Skin epidermis (tissue), 12 donors: ENCODE measurements around the gene LCP2.

Source experiments
- H3K27ac ChIP-seq, 21 experiments: fragments of 200-600 bp; sonication (generic) in 11 of 21; one replicate each; pipeline ENCODE4 v1.5.0; 2020; ENCODE audit warnings: mild to moderate bottlenecking in 3 of 21, inconsistent platforms in 2 of 21, moderate library complexity in 2 of 21
- H3K4me3 ChIP-seq, 7 experiments: fragments of 200-600 bp; sonication (generic) in 2 of 7; one replicate each; pipeline ENCODE4 v1.5.0; 2020; ENCODE audit warnings: inconsistent platforms in 2 of 7, mild to moderate bottlenecking in 2 of 7, moderate library complexity in 1 of 7

LCP2 gene

DNA sequence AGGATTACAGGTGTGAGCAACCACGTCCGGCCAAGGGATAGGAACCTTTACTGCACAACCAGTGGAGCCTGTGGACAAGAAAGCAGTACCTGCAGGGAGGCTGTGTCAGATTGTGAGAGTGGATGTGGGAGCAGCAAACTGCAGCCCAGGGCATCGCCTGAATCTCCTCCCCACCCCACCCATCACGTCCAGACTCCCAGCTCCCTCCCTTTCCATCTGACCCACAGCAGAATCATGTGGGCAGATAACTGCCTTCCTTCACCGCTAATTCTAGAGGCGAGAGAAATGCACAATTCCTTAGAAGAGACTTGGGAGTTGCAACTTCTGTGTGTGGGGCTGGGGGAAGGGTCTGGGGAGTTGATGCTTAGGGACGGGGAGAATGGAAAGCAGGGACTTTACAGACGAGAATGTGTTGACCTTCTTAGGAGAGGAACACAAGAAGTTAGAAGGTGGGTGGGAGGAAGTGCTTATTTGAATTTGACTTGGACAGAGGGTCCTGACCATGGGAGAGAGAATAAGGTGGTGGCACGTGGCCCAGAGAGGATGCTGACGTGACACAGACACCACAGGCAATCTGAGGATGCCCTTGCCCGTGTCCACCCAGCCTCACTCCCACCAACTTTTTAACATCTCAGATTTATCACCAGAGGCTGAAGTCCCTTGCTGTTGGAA is 4.5 kb upstream of the LCP2 start:
- Histone ChIP-seq H3K4me3 (no peak overlapping the region), H3K27ac (peak overlapping the region in 15 of 21 experiments; percentile 2 to 85 (median 63))

DNA sequence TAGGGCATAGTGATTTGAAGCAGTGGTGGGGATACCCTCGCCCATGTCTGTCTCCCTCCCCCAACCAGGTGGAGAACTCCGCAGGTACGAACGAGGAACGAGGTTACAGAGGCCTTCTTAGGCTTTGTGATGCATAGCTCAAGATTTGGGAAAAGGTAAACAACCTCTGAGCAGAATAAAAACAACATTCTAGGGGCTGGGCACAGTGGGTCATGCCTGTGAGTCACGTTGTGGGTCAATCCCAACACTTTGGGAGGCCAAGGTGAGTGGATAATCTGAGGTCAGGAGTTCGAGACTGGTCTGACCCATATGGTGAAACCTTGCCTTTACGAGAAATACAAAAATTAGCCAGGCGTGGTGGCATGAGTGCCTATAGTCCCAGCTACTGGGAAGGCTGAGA is 3.6 kb upstream of the LCP2 start:
- H3K4me3 ChIP-seq = no peak overlapping the region

DNA sequence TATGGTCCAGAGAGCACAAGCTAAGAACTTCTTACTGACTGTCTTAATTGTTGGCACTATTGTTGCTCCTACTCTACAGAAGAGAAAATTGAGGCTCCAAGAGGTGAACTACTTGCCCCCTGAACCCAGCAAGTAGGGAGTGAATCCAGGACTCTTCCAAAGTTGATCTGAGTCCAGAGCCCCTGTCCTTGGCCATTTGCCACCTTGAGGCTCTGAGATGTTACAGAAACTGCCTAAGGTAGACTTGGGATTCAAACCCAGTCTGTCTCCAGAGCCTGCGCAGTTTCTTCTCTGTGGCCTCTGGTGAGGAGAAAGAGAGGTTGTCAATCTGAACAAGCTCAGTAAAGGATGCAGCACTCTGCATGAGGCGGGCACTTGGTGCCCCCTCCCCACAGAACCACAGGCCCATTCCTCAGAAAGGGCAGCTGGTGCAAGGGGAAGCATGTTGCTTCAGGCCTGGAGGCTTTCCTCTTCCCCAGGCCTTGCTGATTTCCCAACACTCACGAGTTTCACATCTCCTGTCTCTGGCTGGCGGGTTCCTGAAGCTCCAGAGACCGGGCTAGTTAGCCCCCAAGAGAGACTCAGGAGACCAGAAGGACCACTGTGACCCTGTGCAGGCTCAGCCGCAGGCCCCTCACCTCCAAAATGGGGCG is 2.9 kb upstream of the LCP2 start:
- H3K4me3 ChIP-seq = no peak overlapping the region
- H3K27ac ChIP-seq = peak overlapping the region in 11 of 21 experiments; percentile 0 to 74 (median 34)

More for the DNA sequence above, 3.6 kb upstream of the LCP2 start:
- H3K27ac ChIP-seq = peak overlapping the region in 11 of 21 experiments; percentile 0 to 74 (median 22)

DNA sequence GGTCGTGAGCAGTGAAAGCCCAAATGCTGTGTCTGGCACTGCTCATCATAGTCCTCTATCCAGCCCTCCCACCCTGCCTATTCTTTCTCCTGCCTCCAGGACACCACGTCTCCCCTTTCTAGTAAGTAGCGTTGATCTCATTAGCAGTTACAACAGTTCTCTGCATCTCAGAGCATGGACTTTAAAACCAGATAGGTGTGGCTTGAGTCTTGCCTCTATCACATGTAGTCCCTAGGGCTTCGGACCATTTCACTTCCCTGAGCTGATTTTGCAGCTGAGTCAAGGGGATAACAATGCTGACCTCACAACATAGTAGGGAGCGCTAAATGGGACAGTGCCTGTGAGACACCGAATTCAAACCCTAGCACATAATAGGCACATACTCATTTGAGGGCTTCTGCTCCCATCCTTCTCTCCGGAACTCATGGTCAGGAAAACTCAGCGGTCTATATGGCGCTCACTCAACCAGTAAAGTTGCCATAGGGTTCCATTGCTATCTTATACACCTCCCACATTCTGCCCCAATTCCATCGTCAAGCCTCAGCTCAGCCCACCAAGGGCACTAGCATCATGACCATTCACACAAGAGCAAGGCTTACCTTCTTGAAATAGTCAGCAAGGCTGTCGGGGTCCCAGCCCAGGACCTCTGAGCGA is 515 bp downstream of the LCP2 start:
- Histone ChIP-seq H3K27ac (peak overlapping the region; percentile 57 to 99 (median 89)), H3K4me3 (peak overlapping the region; percentile 36 to 76 (median 51))

DNA sequence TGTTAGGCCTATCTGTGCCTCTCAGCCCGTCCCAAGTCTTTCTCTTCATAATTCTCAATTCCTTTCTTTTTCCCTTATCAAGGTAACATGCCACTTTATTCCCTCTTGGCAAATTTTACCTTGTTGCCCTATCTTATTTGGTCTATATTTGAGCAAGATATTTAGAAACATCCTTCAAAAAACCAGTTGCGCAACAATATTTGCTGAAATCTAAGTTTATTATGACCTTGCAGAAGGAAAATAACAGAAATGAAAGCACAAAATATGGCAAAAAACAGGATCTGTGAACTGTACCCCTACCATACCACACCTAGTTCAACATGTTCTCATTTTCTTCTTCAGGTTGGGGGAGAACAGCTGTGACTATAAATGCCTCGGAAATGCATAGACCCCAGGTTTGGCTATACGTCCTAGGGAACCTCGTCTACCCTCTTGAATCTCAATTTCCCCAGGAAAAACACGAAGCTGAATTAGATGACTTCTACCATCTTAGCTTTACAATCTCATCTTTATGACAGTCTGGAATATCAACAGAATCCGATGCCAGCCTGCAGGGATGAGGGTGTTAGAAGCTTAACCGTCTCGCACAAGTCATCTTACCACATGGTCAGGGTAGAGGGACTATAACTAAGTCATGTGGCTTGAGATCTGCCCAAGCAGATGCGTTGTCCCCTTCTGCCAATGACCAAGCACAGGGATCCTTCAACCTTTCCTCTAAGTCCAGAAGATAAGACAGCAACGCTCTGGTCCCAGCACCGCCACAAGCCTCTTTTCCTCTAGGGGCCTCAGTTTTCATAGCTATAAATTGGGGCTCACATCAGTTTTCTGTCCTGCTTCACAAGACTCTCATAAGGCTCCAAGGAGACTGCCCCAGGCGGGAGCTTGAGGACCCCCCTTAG is 1.3 kb downstream of the LCP2 start:
- Histone ChIP-seq H3K4me3 (peak overlapping the region; percentile 36 to 76 (median 51)), H3K27ac (peak overlapping the region in 19 of 21 experiments; percentile 64 to 99 (median 89))

DNA sequence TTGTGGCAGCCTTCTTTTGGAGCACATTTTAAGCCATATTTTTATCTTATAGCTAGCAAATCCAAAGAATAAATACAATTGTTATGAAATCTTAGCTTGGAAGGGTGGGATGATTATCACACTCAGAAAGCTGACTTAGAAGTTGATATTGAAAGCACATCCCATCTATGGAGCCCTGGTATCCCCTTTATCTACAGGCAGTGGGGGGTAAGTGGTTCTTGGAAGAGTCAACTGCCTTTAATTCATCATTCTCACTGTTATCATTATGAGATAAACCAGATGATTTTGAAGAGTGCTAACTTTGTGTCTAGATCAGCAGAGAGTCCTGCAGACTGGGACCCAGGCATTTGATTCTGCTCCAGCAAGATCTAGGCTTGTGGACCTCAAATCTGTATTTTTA is 3.0 kb downstream of the LCP2 start:
- Histone ChIP-seq H3K27ac (peak overlapping the region in 11 of 21 experiments; percentile 10 to 99 (median 90)), H3K4me3 (peak overlapping the region in 6 of 7 experiments; percentile 49 to 76 (median 51))

DNA sequence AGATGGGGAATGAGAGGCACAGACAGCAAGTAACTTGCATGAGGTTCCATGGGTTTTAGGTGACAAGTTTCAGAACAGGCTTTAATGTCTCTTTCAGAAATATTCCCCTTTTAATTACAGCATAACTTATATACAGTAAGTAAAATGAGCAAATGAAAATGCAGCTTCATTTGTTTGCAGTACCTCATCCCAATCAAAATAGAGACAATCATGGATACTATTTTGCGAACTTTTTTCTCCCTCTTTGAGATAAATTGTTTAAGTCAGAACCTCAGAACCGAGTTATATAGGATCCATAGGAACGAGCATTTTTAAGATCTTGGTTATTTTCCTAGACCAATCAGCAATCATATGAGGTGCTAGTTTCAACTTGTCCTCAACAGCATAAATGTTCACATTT is 3.5 kb downstream of the LCP2 start:
- peak overlapping the region in 5 of 7 experiments; percentile 49 to 76 (median 51) for H3K4me3 ChIP-seq
- H3K27ac ChIP-seq = peak overlapping the region in 7 of 21 experiments; percentile 10 to 99 (median 90)

DNA sequence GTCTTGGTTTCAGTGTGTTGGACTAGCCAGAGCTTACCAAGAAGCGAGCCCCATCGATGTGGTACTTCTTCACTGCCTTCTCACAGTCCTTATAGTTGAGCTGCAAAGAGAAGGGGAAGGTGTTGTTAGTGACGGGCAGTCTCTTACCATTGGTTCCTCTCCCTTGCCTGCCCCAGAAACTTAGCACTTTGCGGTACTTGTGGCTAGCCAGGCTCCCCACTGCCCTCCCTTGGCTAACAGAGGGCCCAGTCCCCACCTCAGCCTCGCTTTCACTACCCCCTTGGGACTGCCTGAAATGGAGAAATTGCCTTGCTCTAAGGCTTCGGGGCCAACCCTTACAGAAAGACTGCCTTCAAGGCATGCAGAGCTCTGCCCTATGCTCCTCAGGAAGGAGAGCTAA is 4.3 kb downstream of the LCP2 start:
- peak overlapping the region in 1 of 7 experiments; percentile 51 for H3K4me3 ChIP-seq
- peak overlapping the region in 8 of 21 experiments; percentile 6 to 98 (median 33) for H3K27ac ChIP-seq

DNA sequence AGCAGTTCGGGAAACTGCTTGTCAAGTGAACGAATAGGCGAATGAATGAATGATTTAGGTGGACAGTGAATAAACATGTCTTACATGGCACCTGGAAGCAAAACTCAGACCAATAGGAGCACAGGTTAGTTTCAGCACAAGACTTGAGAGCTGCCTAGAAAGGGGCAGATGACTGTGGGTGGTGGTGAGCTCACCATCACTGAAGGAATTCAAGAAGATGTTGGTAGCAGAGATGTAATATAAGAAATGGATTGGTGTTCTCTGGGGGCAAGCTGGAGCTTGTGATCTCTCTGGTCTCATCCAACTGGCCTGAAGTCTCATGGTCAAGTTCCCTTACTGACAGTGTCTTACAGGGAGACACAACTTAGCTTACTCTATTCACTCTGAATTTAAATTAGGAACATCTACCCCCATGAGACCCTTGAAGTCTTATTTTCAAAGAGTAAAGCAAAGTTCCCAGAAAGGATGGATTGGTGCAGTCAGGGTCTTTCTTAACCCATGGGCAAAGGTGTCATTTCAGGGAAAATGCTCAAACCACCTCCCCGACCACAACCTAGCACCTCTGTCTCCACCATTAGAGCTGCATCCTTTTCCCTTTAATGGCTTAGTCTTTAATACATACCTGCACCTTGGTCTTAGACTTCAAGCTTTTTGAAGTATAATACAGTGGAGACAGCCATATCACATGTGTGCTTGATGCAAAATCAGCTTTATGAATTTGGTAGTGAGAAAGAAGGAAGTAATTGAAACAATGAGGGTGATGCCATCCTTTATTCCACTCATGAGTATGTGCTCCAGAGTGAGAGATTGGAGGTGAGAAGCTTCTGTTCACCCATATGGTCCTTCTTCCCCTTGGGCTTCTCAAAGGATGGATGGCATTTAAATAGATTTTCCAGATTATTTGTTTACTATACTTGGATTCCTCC is 5.1 kb downstream of the LCP2 start:
- no peak overlapping the region for H3K4me3 ChIP-seq
- peak overlapping the region in 7 of 21 experiments; percentile 10 to 98 (median 47) for H3K27ac ChIP-seq

DNA sequence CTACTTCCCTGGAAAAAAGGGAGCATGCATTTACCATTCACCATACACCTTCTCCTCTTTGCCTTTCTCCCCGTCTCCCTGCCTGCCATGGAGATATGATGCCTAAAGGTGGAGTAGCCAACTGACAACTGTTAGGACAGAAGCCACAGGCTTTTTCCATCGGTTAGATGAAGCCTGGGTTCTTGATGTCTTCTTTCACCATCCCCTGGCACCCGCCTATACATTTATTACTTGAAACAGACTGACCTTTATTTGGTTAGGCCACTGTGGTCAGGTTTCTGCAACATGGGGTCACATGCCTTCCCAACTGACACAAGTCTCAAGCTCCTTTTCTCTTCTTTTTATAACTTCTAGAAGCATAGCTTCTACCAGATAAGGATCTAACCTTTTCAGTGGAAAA is 7.1 kb downstream of the LCP2 start:
- peak overlapping the region in 9 of 21 experiments; percentile 22 to 79 (median 43) for H3K27ac ChIP-seq
- no peak overlapping the region for H3K4me3 ChIP-seq

DNA sequence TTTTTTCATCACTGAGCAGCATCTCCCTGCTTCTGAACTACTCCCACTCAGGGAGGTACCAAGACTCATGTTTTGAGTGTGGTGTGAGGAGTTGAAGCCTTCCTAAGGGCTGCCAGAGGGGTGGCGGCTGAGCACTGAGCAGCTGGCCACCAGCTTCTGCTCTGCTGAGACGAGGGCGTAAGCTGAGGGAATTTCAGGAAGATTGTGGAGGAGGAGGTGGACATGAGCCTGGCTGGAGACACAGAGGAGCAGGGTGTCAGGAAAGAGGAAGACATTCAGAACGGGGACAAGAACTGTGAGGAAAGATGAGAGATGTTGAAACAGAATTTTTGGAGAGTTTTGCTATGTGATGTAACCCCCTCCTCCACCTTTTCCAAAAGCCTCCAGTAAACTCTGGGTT is 7.8 kb downstream of the LCP2 start:
- H3K4me3 ChIP-seq = no peak overlapping the region
- peak overlapping the region in 10 of 21 experiments; percentile 13 to 79 (median 46) for H3K27ac ChIP-seq

DNA sequence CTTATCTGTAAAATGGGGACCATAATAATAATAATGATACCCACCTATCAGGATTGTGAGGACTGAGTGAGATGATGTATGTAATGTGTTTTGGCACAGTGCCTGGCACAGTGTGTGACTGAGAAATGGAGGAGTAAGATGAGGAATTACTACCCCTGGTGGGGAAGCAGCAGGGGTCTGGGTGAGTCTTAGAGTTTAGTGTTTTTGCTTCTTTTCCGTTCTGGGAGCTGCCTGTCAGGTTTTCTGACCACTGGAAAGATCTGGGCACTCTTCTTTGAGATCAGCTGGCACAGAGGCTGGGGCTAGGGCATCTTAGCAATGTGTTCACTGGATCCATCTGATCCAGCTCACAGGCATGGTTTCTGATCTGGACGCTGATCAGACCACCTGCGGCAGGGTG is 8.5 kb downstream of the LCP2 start:
- Histone ChIP-seq H3K27ac (peak overlapping the region in 9 of 21 experiments; percentile 2 to 79 (median 50)), H3K4me3 (no peak overlapping the region)

DNA sequence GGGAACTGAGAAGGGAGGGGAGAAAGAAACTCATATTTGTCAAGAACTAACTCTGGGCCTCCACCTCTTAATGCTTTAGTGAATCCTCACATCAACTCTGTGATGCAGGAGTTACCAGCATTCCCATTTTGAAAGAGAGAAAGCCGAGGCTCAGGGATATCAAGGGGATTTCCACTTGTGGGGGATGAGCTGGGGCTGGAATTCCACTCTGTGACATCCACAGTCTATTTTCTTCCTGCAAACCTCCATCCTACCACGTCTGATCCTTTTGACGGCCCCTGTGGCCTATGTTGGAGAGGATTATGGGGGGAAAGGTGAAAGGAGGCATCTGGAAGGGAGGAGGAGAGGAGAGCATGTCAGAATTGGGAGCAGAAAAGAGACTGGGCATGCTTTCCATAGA is 9.0 kb downstream of the LCP2 start:
- peak overlapping the region in 15 of 21 experiments; percentile 18 to 79 (median 50) for H3K27ac ChIP-seq
- H3K4me3 ChIP-seq = no peak overlapping the region

DNA sequence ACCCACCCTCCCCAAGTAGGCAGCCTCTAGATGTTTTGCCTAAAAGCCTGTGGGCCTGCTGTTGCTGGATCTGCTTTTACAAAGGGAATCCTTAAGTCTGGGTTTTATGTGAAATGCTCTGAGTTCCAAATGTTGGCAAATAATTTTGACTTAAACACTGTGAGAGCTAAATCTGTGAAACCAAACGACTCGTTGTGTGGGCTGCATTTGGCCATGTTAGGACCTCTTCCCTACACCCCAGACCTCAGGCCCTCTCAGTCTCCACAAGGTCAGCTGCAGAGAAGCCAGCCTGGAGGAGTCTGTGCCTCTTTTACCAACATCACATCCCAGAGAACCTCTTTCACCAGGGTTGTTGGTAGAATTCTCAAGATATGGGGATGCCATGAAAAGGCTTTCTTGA is 9.4 kb downstream of the LCP2 start:
- peak overlapping the region in 16 of 21 experiments; percentile 5 to 79 (median 48) for H3K27ac ChIP-seq
- H3K4me3 ChIP-seq = no peak overlapping the region

DNA sequence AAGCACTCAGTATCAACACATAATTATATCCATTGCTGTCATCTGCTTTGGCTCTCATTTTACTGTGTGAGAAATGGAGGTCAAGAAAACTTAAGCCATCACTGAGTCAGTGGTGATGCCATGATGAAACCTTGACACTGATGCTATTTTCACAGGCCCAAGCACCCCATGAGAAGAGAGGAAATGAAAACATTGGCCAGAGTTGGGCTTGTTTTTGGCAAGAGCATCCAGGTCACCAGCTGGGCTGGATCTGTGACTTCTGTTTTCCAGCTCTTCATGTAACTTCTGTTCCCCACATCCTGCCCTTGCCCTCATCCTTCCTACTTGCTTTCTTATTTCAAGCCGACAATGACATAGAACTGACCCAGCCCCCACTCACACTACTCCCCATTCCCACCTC is 10.0 kb downstream of the LCP2 start:
- peak overlapping the region in 15 of 21 experiments; percentile 5 to 79 (median 50) for H3K27ac ChIP-seq
- no peak overlapping the region for H3K4me3 ChIP-seq

DNA sequence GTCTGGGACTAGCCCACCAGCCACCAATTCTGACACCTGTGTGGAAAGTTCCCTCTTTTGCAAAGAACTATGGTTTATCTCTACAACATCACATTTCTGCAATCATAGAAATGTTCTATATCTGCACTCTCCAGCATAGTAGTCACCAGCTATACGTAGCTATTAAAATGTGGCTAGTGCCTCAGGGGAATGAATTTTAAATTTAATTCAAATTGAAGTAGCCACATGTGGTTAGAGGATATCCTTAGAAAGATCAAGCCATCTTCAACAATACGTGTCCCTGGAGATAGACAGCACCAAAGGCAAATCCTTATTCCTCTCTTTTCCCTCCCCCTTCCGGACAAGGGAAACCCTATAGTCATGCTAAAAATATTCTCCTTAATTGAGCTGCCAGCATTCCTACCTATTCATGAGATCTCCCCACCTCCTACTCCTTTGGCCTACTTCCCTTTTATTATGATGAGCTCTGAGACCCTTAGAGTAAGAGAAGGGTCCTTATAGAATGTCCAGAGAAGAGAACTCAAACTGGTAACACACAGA is 11.1 kb downstream of the LCP2 start:
- peak overlapping the region in 2 of 21 experiments; percentile 18 to 79 for H3K27ac ChIP-seq
- H3K4me3 ChIP-seq = no peak overlapping the region

DNA sequence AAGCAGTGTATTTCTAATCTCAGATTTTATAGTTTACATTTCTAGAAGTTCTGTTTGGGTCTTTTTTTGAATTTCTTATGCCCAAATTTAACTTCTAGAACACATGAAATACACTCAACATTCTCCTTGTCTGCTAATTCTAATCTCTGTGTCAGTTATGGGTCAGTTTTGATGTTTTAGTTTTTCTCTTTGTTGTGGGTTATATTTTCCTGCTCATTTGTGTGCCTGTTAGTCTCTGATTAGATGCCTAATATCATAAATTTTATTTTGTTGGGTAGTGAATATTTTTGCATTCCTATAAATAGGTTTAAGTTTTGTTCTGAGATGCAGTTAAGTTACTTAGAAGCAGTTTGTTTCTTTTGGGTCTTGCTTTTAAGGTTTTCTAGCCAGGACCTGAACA is 12.4 kb downstream of the LCP2 start:
- Histone ChIP-seq H3K4me3 (no peak overlapping the region), H3K27ac (peak overlapping the region in 3 of 21 experiments; percentile 1 to 79 (median 51))

DNA sequence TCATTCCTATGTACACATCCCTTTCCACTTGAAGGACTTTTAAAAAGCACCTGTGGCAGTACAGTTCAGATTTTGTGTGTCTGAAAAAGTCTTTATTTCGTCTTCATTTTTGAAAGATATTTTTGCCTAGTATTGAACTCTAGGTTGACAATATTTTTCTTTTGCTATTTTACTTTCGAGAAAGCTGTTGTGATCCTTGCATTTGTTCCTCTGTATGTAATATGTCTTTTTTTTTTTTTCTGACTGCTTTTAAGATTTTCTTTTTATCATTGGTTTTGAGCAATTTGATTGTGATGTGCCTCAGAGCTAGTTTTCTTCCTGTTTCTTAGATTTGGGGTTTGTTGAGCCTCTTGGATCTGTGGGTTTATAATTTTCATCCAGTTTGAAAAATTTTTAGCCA is 13.3 kb downstream of the LCP2 start:
- Histone ChIP-seq H3K27ac (peak overlapping the region in 2 of 21 experiments; percentile 11 to 79), H3K4me3 (no peak overlapping the region)
